Measurements from ENCODE around the gene RAB14. TPM values are rescaled to one million over a fixed set of nuclear protein-coding genes. Genes with fewer than 3 reads are reported as not detected.

RAB14 gene
- total and polyA plus RNA-seq, 2 experiments from 2014 or later = 58.7 to 61.9 TPM

GRCh38 chr9:121233906-121234831 is 32.5 kb upstream of the RAB14 start:
- WGBS (ENCODE audit: low lambda C conversion rate, missing lambda C conversion rate) = 78% methylated on average over 11 of the region's 11 CpGs
- Histone ChIP-seq H3K79me2 (no peaks in the 10 kb centered on the region), H3K27ac (no peak overlapping the region), H4K20me1 (ENCODE audit: insufficient read depth, poor library complexity, severe bottlenecking) (no peaks in the 10 kb centered on the region), H3K4me3 (no peak overlapping the region), H3K27me3 (no peaks in the 10 kb centered on the region), H3K36me3 (replicated peaks; ENCODE audit: insufficient read depth, low read depth) (no peaks in the 10 kb centered on the region), H3K4me2 (no peak overlapping the region), H3K9me2 (replicated peaks; ENCODE audit: insufficient read depth) (no peaks in the 10 kb centered on the region), H3K4me1 (ENCODE audit: insufficient read depth) (no peaks in the 10 kb centered on the region), H2AFZ (no peak overlapping the region), H3K9me3 (ENCODE audit: low read depth) (no peaks in the 10 kb centered on the region)
- TF ChIP-seq EZH2phosphoT487 (IDR thresholded peaks at IDR 0.05; ENCODE audit: low read depth, severe bottlenecking, unreplicated experiment) = no peak
- TF ChIP-seq EZH2 (IDR thresholded peaks at IDR 0.05; ENCODE audit: borderline replicate concordance) = no peak
- TF ChIP-seq, protein P1, sequence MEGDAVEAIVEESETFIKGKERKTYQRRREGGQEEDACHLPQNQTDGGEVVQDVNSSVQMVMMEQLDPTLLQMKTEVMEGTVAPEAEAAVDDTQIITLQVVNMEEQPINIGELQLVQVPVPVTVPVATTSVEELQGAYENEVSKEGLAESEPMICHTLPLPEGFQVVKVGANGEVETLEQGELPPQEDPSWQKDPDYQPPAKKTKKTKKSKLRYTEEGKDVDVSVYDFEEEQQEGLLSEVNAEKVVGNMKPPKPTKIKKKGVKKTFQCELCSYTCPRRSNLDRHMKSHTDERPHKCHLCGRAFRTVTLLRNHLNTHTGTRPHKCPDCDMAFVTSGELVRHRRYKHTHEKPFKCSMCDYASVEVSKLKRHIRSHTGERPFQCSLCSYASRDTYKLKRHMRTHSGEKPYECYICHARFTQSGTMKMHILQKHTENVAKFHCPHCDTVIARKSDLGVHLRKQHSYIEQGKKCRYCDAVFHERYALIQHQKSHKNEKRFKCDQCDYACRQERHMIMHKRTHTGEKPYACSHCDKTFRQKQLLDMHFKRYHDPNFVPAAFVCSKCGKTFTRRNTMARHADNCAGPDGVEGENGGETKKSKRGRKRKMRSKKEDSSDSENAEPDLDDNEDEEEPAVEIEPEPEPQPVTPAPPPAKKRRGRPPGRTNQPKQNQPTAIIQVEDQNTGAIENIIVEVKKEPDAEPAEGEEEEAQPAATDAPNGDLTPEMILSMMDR (IDR thresholded peaks at IDR 0.05; ENCODE audit: poor library complexity) = no peak
- DNase-seq (ENCODE audit: low spot score) = no peak

- H3K9me3 ChIP-seq (ENCODE audit: low read depth) = no peaks in the 10 kb centered on the region
- no peaks in the 10 kb centered on the region for H3K79me2 ChIP-seq
- no peaks in the 10 kb centered on the region for H3K27me3 ChIP-seq
- no peak for TF ChIP-seq EZH2phosphoT487 (IDR thresholded peaks at IDR 0.05; ENCODE audit: low read depth, severe bottlenecking, unreplicated experiment)
- TF ChIP-seq, protein P1 (IDR thresholded peaks at IDR 0.05; ENCODE audit: poor library complexity) = no peak
- TF ChIP-seq EZH2 (IDR thresholded peaks at IDR 0.05; ENCODE audit: borderline replicate concordance) = no peak
- no peak overlapping the region for H3K4me3 ChIP-seq
- no peaks in the 10 kb centered on the region for H3K9me2 ChIP-seq (replicated peaks; ENCODE audit: insufficient read depth)
- H4K20me1 ChIP-seq (ENCODE audit: insufficient read depth, poor library complexity, severe bottlenecking) = no peaks in the 10 kb centered on the region
- no peaks in the 10 kb centered on the region for H3K4me1 ChIP-seq (ENCODE audit: insufficient read depth)
- WGBS (ENCODE audit: low lambda C conversion rate, missing lambda C conversion rate) = 90% methylated on average over 4 of the region's 4 CpGs
- H3K36me3 ChIP-seq (replicated peaks; ENCODE audit: insufficient read depth, low read depth) = no peaks in the 10 kb centered on the region
- no peak overlapping the region for H3K4me2 ChIP-seq
- H2AFZ ChIP-seq = no peak overlapping the region
- H3K27ac ChIP-seq = no peak overlapping the region
- DNase-seq (ENCODE audit: low spot score) = no peak
These were observed 30.6 kb upstream of the RAB14 start for GRCh38 chr9:121232251-121232650.

DNA sequence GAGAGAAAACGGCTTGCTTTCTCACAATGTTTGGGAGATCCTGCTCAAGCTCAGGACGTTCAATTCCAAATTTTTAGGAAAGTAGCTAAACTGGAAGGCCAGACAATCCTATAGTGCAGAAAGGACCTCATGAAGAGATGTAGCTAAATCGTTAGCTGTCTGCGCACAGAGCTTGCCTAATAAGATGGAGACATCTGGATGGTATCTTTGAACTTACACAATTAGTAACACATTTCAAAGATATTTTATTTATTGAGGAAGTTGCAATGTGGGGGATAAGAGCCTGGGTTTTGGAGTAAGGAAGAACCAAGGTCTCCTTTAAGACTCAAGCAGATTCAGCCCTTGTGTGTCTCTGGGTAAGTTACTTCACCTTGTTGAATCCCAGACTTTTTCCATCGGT is 28.6 kb upstream of the RAB14 start:
- Histone ChIP-seq H4K20me1 (ENCODE audit: insufficient read depth, poor library complexity, severe bottlenecking) (no peaks in the 10 kb centered on the region), H3K79me2 (no peaks in the 10 kb centered on the region), H3K36me3 (replicated peaks; ENCODE audit: insufficient read depth, low read depth) (no peaks in the 10 kb centered on the region), H3K9me3 (ENCODE audit: low read depth) (no peaks in the 10 kb centered on the region), H3K9me2 (replicated peaks; ENCODE audit: insufficient read depth) (no peaks in the 10 kb centered on the region), H3K4me1 (ENCODE audit: insufficient read depth) (no peaks in the 10 kb centered on the region), H2AFZ (no peak overlapping the region), H3K4me2 (no peak overlapping the region), H3K4me3 (no peak overlapping the region), H3K27me3 (no peaks in the 10 kb centered on the region), H3K27ac (no peak overlapping the region)
- WGBS (ENCODE audit: low lambda C conversion rate, missing lambda C conversion rate) = 73% methylated on average over 5 of the region's 5 CpGs
- TF ChIP-seq EZH2phosphoT487 (IDR thresholded peaks at IDR 0.05; ENCODE audit: low read depth, severe bottlenecking, unreplicated experiment) (no peak), EZH2 (IDR thresholded peaks at IDR 0.05; ENCODE audit: borderline replicate concordance) (no peak)
- TF ChIP-seq, protein P1 (IDR thresholded peaks at IDR 0.05; ENCODE audit: poor library complexity) = no peak
- DNase-seq (ENCODE audit: low spot score) = no peak

All from hepatocyte (in vitro differentiated cells).